ENCODE results near the gene HOXA7.
A peak's percentile ranks its signal among the peaks of the same experiment; 100 is the strongest.

Gene HOXA7

GRCh38 chr7:27189997-27190748 lies 33.7 kb upstream of the HOXA7 start:
- Histone ChIP-seq H3K27me3 (ENCODE audit: control insufficient read depth, insufficient read depth, low read length) (peaks cover 4% of the 10 kb centered on the region), H3K36me3 (ENCODE audit: control insufficient read depth, insufficient read depth, low read length) (no peaks in the 10 kb centered on the region), H3K9ac (ENCODE audit: low read length) (peak overlapping the region; percentile 6), H3K4me1 (ENCODE audit: control insufficient read depth, insufficient read depth, low read length) (peaks cover 8% of the 10 kb centered on the region), H3K27ac (ENCODE audit: low read depth, low read length) (peak overlapping the region; percentile 89), H3K4me3 (ENCODE audit: low read length) (peak overlapping the region; percentile 60)

GRCh38 chr7:27189295-27189996 lies 33.0 kb upstream of the HOXA7 start:
- H3K4me3 ChIP-seq (ENCODE audit: low read length) = peak overlapping the region; percentile 60
- peaks cover 8% of the 10 kb centered on the region for H3K27me3 ChIP-seq (ENCODE audit: control insufficient read depth, insufficient read depth, low read length)
- H3K27ac ChIP-seq (ENCODE audit: low read depth, low read length) = peak overlapping the region; percentile 89
- peak overlapping the region; percentile 6 for H3K9ac ChIP-seq (ENCODE audit: low read length)
- peaks cover 8% of the 10 kb centered on the region for H3K4me1 ChIP-seq (ENCODE audit: control insufficient read depth, insufficient read depth, low read length)
- H3K36me3 ChIP-seq (ENCODE audit: control insufficient read depth, insufficient read depth, low read length) = no peaks in the 10 kb centered on the region

GRCh38 chr7:27188386-27189294 lies 32.2 kb upstream of the HOXA7 start:
- peaks cover 8% of the 10 kb centered on the region for H3K4me1 ChIP-seq (ENCODE audit: control insufficient read depth, insufficient read depth, low read length)
- peaks cover 8% of the 10 kb centered on the region for H3K27me3 ChIP-seq (ENCODE audit: control insufficient read depth, insufficient read depth, low read length)
- H3K36me3 ChIP-seq (ENCODE audit: control insufficient read depth, insufficient read depth, low read length) = no peaks in the 10 kb centered on the region
- H3K27ac ChIP-seq (ENCODE audit: low read depth, low read length) = peak overlapping the region; percentile 89
- peak overlapping the region; percentile 60 for H3K4me3 ChIP-seq (ENCODE audit: low read length)
- peak overlapping the region; percentile 2 for H3K9ac ChIP-seq (ENCODE audit: low read length)

- peak overlapping the region; percentile 2 for H3K9ac ChIP-seq (ENCODE audit: low read length)
- H3K36me3 ChIP-seq (ENCODE audit: control insufficient read depth, insufficient read depth, low read length) = no peaks in the 10 kb centered on the region
- peak overlapping the region; percentile 89 for H3K27ac ChIP-seq (ENCODE audit: low read depth, low read length)
- peaks cover 8% of the 10 kb centered on the region for H3K4me1 ChIP-seq (ENCODE audit: control insufficient read depth, insufficient read depth, low read length)
- H3K27me3 ChIP-seq (ENCODE audit: control insufficient read depth, insufficient read depth, low read length) = peaks cover 8% of the 10 kb centered on the region
- peak overlapping the region; percentile 60 for H3K4me3 ChIP-seq (ENCODE audit: low read length)
Observed at GRCh38 chr7:27187475-27188385, 31.3 kb upstream of the HOXA7 start.

GRCh38 chr7:27186668-27187474 lies 30.4 kb upstream of the HOXA7 start:
- peak overlapping the region; percentile 61 for H3K9ac ChIP-seq (ENCODE audit: low read length)
- no peaks in the 10 kb centered on the region for H3K36me3 ChIP-seq (ENCODE audit: control insufficient read depth, insufficient read depth, low read length)
- H3K4me3 ChIP-seq (ENCODE audit: low read length) = peak overlapping the region; percentile 72
- peaks cover 6% of the 10 kb centered on the region for H3K27me3 ChIP-seq (ENCODE audit: control insufficient read depth, insufficient read depth, low read length)
- H3K27ac ChIP-seq (ENCODE audit: low read depth, low read length) = peak overlapping the region; percentile 89
- H3K4me1 ChIP-seq (ENCODE audit: control insufficient read depth, insufficient read depth, low read length) = peaks cover 13% of the 10 kb centered on the region

- H3K27me3 ChIP-seq (ENCODE audit: control insufficient read depth, insufficient read depth, low read length) = peaks cover 3% of the 10 kb centered on the region
- peak overlapping the region; percentile 72 for H3K4me3 ChIP-seq (ENCODE audit: low read length)
- peak overlapping the region; percentile 89 for H3K27ac ChIP-seq (ENCODE audit: low read depth, low read length)
- H3K36me3 ChIP-seq (ENCODE audit: control insufficient read depth, insufficient read depth, low read length) = no peaks in the 10 kb centered on the region
- peaks cover 16% of the 10 kb centered on the region for H3K4me1 ChIP-seq (ENCODE audit: control insufficient read depth, insufficient read depth, low read length)
- peak overlapping the region; percentile 59 for H3K9ac ChIP-seq (ENCODE audit: low read length)
Observed at GRCh38 chr7:27185854-27186667, 29.6 kb upstream of the HOXA7 start.

GRCh38 chr7:27185013-27185853 lies 28.8 kb upstream of the HOXA7 start, which contains the start of gene HOXA11:
Gene HOXA11, minus strand, starts transcription at chr7:27185232. Its CDS starts 88 bp downstream, at chr7:27185144.
- peak within 1 kb of the TSS; percentile 72 for H3K4me3 ChIP-seq (ENCODE audit: low read length)
- no peaks in the 10 kb centered on the region for H3K36me3 ChIP-seq (ENCODE audit: control insufficient read depth, insufficient read depth, low read length)
- H3K27ac ChIP-seq (ENCODE audit: low read depth, low read length) = peak within 1 kb of the TSS; percentile 96
- H3K27me3 ChIP-seq (ENCODE audit: control insufficient read depth, insufficient read depth, low read length) = peaks cover 3% of the 10 kb centered on the region
- peak within 1 kb of the TSS; percentile 67 for H3K9ac ChIP-seq (ENCODE audit: low read length)
- H3K4me1 ChIP-seq (ENCODE audit: control insufficient read depth, insufficient read depth, low read length) = peaks cover 22% of the 10 kb centered on the region

GRCh38 chr7:27184337-27185012 lies 28.0 kb upstream of the HOXA7 start:
- Histone ChIP-seq H3K9ac (ENCODE audit: low read length) (peak overlapping the region; percentile 67), H3K4me1 (ENCODE audit: control insufficient read depth, insufficient read depth, low read length) (peaks cover 16% of the 10 kb centered on the region), H3K4me3 (ENCODE audit: low read length) (peak overlapping the region; percentile 72), H3K27ac (ENCODE audit: low read depth, low read length) (peak overlapping the region; percentile 96), H3K36me3 (ENCODE audit: control insufficient read depth, insufficient read depth, low read length) (no peaks in the 10 kb centered on the region), H3K27me3 (ENCODE audit: control insufficient read depth, insufficient read depth, low read length) (peaks cover 5% of the 10 kb centered on the region)

GRCh38 chr7:27183682-27184336 lies 27.3 kb upstream of the HOXA7 start:
- Histone ChIP-seq H3K9ac (ENCODE audit: low read length) (peak overlapping the region; percentile 7), H3K27me3 (ENCODE audit: control insufficient read depth, insufficient read depth, low read length) (peaks cover 6% of the 10 kb centered on the region), H3K4me1 (ENCODE audit: control insufficient read depth, insufficient read depth, low read length) (peaks cover 14% of the 10 kb centered on the region), H3K27ac (ENCODE audit: low read depth, low read length) (peak overlapping the region; percentile 96), H3K4me3 (ENCODE audit: low read length) (peak overlapping the region; percentile 72), H3K36me3 (ENCODE audit: control insufficient read depth, insufficient read depth, low read length) (no peaks in the 10 kb centered on the region)
